GM12873 (cell line): Measurements from ENCODE around the gene DHH.

Experiments
- CTCF ChIP-seq: IDR thresholded peaks from 2 replicates; pipeline ENCODE4 v1.5.1; 2012; ENCODE audit warnings: low read depth, mild to moderate bottlenecking, moderate library complexity, low read length, control low read depth; ENCODE audit not compliant: insufficient read depth; ENCODE audit errors: missing control alignments

The DHH gene

GRCh38 chr12:49079793-49080192 is 14.8 kb downstream of the DHH start:
- TF ChIP-seq CTCF: no peak

- no peak for TF ChIP-seq CTCF
Measured at GRCh38 chr12:49070971-49071370, 23.6 kb downstream of the DHH start.

- peak; percentile 56 for TF ChIP-seq CTCF
Measured at GRCh38 chr12:49069507-49070346, 24.9 kb downstream of the DHH start, which contains the start of gene RHEBL1. TSS of gene RHEBL1 (minus strand) at chr12:49069979. CDS start at chr12:49069785, 194 bp downstream.

GRCh38 chr12:49068879-49069506 is 25.6 kb downstream of the DHH start:
- no peak for TF ChIP-seq CTCF

GRCh38 chr12:49066120-49066519 is 28.5 kb downstream of the DHH start:
- no peak for TF ChIP-seq CTCF

GRCh38 chr12:49064767-49065152 is 29.8 kb downstream of the DHH start:
- TF ChIP-seq CTCF: no peak

GRCh38 chr12:49061157-49061650 is 33.4 kb downstream of the DHH start:
- no peak for TF ChIP-seq CTCF
